Stimulated activated naive CD4-positive, alpha-beta T cell treated with Interleukin-2 at 50 U/mL for 16 hours (primary cell): ENCODE data around the gene SLC43A1.
A peak's percentile ranks its signal among the peaks of the same experiment; 100 is the strongest.
"Not testable (repeated sequence)": the region's sequence is repeated elsewhere in the genome, so short reads cannot be mapped to it uniquely, and the experiment has no call there.

Experiments
- DNase-seq: peaks from one replicate; lab custom pipeline; 2025; lab: John Stamatoyannopoulos, UW

The SLC43A1 gene

DNA sequence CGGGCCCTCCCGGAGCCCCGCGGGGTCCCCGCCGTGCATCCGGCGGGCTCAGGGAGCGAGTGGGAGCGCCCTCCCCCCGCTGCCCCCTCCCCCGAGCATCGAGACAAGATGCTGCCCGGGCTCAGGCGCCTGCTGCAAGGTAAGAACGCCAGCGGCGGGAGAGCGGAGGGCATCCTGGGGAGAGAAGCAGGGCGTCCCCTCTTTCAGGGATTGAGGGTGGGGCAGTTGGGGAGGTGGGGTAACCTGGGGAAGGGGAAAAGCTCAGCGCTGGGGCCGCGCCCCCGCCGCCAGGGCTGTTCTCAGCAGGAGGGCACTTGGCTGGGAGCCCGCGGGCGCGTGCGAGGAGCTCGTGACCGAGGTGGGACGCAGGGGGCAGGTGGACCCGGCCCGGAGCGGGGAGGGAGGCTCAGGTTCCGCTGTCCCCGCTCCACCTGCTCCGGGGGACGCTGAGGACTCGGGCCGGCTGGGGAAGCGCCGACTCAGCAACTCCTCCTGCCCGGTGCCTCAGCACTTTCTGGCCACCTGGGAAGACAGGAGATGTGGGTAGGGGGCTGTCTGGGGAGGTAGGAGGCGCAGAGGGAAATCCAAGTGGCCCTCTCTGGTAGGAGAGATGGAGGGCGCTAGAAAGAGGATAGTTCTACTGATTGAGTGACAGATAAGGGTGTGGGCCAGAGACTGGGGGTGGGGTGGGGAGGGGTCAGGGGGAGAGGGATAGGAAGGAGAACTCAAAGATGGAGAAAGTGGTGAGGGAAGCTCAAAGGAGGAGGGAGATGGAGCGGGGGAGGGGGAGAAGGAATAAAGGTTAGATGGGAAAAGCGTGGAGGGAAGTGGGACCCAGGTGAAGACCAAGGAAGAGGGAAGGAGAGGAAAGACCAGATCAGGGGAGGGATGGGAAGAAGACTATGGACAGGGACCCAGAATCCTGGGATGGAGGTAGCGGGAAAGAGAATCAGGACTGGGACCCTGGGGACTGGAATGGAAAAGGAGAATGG is 54.4 kb downstream of the SLC43A1 start:
- DNase-seq: no peak

DNA sequence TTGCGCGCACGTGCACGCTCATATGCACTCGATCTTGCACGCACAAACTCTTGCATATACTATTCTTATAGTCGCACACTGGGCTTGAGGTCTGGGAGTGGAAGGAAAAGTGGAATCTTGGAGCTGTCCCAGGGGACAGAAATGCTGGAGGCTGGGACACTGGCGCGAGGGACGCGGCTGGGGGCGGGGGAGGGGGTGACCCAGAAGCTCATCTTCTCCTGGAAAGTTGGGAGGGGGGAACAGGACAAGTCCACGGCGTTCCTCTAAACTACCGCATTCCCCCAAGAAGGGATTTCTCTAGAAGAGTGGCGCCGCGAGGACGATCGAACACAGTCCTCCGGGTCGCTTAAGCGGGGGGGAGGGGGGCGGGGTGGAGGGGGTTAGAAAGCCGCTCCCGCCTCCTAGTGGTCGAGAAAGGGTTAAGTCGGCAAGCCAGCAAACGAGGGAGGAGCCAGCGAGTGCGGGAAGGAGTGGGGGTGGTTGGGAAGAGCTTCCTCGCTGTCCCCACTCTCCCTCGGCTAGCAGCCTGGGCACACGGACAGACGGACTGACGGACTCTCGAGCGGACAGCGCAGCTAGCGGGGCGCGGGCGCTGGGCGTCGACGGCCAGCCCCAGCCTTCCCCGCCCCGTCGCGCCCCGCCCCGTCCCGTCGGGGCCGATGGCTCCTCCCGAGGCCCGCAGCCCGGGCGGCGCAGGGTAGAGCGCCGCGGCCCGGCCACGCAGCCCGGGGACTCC is 55.3 kb downstream of the SLC43A1 start, which contains the start of gene RTN4RL2:
Gene RTN4RL2 (plus strand): TSS at position 507 of the 736 bp plus-strand sequence. CDS start 338 bp downstream, outside the sequence.
- peak; percentile 36 for DNase-seq

DNA sequence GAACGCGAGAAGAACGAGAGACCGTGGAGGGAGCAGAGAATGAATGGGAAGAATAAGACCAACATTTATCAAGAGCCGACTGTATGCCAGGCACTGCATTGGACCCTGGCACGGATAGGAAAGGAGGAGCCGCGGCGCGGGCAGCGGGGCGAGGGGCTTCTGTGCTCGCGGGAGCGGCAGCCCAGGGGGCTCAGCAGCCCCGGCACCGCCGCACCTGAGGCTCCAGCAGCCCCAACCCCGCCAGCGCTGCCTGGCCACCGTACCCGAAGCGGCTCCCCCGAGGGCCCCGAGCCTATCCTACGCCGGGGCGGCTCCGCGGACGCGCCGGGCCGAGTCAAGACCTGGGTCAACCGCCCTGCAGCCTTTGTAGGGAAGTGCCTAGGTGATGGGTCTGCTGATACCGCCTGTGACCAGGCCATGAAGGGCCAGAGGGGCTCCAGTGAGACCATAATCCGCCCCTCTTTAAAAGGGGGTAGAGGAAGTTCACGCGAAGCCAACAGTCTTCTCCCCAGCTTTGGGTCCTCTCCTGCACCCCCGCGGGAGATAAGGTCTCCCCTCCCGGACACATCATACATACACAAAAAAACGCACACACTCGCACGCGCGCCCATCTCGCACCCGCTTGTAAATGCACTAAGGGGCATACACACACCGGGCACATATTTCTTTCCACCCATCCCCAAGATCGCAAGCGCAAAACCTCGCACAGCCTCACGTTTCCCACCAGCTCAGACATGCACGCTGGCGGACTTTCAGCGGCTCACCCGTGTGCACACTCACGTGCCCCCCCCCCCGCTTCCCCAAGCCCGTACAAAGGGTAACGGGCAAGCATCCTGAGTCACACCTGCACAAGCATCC is 56.1 kb downstream of the SLC43A1 start:
- DNase-seq: peak; percentile 44

DNA sequence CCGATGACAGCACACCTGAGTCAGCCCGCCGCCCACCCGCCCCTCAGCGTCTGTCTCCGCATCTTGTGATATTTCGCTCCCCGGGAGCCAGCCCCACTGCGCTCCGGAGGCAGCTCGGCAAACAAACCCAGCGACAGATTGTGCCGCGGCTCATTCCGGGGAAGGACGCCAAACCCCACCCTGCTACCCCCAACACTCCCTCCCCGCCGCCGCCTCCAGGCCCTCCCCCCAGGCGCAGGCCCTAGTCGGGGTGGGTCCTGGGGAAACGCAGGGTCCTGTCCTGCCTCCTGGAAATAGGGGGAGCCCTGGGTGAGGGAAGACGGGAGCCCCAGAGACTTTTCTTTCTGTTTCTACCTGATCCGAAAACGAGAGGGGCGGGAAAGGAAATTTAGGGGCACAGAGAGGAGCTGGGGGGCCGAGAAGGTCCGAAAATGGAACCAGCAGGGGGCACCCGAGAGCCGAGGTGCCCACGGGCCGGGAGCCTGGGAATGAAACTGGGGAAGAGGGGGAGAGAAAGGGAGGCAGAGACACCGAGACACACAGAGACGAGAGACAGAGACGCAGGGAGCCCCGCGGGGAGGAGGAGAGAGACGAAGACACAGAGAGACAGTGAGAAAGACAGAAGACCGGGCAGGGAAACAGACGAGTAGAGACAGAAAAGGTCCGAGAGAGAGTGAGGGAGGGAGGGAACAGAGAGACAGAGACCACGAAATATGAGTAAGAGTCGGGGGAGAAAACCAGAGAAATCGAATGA is 56.9 kb downstream of the SLC43A1 start:
- peak; percentile 62 for DNase-seq

DNA sequence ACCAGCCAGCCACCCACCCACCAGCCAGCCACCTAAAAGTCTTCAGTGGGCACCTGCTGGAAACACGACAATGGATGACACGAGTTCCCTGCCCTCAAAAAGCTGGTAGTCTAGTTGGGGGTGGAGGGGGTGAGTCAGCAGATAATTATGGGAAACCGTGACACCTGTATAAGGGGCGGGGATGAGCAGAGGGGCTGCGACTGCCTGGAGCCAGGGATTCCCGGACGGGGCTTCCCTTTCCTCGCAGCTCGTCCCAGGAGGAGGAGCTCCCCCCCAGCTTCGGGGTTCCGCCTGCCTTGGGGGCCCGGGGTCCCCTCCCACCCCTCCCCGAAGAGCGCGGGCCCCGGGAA is 57.5 kb downstream of the SLC43A1 start:
- DNase-seq: no peak

DNA sequence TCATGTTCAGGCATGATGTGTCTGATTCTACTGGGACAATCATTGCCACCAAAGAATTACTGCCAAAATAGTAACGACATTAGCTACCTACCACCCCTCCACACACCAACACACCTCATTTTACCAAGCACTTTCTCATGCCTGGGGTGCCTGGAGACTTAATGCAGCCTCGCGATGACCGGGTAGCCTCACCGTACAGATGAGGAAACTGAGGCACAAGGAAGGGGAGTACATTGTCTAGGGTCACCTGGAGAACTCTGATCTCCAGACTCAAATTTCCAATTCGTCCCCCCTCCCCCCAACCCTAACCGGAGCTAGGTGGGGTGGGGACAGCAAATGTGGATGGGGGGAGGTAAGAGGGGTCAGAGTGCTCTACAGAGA is 57.9 kb downstream of the SLC43A1 start:
- no peak for DNase-seq

DNA sequence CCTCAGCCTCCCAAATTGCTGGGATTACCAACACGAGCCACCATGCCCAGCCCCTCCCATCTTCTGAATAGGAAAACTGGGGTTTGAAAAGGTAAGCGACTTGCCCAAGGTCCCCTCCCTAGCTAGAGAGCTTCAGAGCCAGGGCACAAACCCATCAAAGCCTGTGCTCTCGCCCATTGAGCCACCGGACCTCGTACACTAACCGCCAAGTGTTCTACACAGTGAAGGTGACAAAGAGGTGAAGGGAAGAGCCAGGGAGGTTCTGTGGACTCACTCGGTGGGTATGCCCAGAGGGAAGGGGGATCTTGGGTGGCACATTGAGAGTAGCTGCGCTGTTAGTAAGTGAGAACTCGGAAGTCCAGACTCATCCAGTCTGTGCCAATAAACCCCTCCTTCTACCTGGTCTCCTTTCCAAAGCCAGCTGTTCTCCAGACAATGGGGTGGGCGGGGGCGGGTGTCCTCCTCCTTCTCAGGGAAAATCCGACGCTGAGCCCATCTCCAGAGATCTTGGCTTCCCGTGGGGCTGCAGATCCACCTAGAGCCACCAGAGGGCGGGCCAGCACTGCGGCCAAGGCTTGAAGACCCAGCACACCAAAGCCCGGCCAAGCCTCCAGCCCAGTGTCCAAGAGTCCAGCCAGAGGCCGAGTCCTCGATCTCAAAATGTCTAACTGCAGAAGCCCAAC is 58.4 kb downstream of the SLC43A1 start:
- DNase-seq: peak; percentile 71

DNA sequence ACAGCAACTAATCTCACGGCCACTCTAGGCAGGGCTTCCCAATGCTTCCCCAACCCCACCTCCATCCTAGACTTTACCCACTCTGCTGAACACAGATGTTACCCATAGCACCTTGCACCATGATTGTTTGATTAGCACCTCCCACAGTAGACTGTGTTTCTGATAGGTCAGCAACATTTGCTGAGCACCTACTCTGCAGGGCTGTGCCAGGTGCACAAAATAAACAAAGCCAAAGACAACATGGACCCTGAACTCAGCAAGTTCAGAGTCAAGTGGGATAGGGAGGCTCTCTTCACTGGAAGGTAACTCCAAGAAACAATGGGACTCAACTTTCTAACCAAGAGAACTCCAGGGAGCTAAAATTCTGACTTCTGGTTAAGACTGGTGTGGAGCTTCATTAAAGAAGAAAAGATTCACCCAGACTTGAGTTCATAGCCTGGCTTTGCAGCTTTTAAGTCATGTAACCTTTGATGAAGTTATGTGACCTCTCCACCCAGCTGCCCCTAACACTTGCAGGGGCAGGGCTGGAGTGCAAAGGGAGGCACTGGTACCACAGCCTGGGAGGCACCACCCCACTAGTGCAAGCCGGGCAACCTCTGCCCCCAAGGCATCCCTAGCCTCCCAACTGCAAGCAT is 61.8 kb downstream of the SLC43A1 start:
- no peak for DNase-seq

DNA sequence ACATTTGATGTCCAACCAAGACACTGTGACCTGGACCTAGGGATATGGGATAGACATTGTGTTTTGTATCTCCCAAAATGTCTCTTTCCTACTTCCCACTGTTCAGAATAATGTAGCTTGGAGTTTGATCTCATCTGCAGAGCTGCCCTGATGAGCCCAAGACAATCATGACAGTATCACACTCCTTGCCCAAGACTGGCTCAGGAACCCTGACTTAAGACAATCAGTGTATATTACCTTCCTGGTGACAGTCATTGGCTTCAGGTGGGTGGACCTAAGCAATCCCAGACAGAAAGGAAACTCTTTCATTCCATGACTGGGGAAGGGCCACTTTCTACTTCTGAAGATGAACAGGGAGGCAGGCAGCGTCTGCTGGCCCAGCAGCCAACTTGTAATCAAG is 69.4 kb downstream of the SLC43A1 start:
- no peak for DNase-seq

DNA sequence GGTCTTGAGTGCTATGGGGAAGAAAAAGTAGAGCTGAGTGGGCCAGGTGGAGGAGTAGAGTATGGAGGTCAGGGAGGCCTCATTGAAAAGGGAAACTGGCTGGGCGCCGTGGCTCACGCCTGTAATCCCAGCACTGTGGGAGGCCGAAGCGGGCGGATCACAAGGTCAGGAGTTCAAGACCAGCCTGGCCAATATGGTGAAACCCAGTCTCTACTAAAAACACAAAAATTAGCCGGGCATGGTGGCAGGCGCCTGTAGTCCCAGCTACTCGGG is 70.4 kb downstream of the SLC43A1 start:
- DNase-seq: not testable (repeated sequence)

DNA sequence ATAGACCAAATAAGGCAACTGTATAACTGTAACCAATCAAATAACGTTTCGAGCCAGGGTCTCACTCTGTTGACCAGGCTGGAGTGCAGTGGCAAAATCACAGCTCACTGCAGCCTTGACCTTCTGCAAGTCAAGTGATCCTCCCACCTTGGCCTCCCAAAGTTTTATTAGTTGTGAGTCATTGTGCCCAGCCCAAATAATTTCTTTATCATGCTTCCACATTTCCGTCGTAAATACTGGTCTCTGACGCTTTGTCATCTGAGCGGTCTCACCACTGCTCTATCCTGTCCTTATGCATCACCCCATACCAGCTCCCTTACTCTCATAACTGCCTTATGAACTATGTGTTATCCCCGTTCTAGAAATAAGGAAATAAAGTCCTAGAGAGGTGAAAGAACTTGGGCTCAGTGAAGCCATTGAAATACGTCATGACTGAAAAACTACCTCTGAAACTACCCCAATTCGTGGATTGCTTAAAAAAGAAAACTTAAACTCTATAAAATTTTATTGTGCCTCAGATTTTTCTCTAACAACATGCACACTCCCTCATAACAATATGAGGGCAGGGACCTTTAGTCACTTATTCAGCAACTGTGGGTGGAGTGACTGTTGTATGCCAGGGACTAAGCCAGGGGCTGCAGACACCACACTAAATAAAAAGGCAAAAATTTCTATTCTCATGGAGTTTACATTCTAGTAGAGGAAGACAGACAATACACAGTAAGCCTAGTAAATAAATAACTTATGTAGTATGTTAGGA is 71.0 kb downstream of the SLC43A1 start:
- no peak for DNase-seq

DNA sequence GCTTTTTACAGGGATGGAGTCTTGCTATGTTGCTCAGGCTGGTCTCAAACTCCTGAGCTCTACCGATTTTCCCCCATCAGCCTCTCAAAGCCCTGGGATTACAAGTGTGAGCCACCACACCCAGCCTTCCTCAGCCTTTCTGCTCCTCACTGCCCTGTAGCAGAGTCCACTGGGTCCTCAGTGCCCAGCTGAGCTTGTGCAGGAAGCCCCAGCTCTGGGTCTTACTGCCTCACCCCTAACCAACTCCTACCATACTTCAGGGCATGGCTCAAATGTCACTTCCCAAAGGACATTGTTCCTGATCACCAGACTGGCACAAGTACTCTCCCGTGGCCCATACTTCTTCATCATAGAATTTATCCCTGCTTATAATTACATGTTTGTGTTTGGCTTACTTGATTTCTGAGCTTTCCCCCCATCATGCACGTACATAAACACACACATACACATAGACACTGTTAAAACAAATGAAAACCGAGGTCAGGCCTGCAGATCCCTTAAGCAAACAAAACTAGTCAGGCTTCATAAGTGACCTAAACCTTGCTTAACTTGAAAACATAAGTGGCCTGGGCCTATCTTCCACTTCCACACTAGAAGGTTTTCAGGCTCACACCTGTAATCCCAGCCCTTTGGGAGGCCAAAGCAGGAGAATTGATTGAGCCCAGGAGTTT is 74.6 kb downstream of the SLC43A1 start:
- DNase-seq: no peak

DNA sequence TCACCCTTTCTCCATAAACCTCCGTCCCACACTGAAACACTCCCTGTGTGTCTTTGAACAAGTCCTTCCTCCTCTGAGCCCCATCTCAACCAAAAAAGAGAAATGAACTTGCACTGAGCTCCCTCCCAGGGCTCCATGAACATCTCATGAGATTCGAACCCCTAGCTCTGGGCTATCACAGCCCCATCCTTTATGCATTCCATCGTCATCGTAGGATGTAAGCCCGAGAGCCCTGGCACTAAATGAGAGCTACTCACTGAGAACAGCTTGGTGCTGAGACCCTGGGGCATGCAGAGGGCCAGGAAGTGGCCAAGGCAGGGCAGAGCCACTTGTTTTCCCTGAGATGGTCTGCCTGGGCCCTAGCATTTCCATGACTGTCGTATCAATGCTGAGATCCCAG is 75.7 kb downstream of the SLC43A1 start:
- no peak for DNase-seq

DNA sequence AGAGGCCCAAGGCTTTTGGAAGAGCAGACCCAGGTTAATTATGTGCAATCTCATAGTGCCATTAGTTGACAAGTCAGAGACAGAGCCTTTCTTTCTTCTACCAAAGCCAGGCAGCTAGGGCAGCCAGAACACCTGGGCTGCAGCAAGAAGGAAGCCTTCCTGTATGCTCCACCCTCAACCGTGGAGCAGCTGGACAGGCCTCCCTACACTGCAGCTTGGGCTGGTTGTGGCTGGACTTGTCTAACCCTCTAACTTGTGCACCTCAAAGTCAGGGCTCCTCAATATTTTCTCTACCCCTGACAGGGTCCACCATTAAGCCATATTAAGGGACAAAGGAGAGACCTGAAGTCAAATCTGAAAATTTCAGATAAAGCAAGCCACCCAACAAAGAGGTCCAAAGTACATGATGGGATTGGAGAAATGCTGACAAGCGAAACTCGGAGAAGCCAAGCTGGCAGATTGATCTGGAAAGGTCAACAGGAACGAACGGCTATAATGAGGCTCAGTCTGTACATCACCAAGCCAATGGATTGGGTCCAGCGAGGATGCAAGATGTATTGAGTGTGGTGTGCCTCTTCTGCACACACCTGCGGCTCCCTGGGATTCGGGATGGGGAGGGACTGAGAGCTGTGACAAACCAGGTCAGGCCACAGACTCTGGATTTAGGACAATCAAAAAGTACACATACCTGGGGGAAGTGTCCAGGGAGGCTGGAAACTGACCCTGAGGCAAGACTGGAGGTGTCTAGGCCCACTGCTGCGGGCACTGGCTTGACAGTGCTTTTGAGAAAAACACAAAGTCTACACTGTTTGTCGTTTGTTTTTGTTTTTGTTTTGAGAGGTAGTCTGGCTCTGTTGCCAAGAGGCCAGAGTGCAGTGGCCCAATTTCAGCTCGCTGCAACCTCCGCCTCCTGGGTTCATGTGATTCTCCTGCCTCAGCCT is 76.9 kb downstream of the SLC43A1 start:
- no peak for DNase-seq

DNA sequence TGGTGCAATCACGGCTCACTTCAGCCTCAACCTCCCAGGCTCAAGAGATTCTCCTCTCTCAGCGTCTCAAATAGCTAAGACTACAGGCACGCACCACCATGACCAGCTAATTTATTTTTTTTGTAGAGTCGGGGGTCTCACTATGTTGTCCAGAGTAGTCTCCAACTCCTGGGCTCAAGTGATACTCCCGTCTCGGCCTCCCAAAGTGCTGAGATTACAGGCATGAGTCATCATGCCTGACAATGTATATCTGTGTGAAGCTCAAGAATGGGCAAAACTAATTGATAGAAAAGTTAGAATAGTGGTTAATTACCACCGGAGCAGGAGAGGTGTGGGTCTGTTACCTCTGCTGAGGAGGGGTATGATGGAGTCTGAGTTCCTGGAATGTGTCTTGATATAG is 79.5 kb downstream of the SLC43A1 start:
- no peak for DNase-seq

DNA sequence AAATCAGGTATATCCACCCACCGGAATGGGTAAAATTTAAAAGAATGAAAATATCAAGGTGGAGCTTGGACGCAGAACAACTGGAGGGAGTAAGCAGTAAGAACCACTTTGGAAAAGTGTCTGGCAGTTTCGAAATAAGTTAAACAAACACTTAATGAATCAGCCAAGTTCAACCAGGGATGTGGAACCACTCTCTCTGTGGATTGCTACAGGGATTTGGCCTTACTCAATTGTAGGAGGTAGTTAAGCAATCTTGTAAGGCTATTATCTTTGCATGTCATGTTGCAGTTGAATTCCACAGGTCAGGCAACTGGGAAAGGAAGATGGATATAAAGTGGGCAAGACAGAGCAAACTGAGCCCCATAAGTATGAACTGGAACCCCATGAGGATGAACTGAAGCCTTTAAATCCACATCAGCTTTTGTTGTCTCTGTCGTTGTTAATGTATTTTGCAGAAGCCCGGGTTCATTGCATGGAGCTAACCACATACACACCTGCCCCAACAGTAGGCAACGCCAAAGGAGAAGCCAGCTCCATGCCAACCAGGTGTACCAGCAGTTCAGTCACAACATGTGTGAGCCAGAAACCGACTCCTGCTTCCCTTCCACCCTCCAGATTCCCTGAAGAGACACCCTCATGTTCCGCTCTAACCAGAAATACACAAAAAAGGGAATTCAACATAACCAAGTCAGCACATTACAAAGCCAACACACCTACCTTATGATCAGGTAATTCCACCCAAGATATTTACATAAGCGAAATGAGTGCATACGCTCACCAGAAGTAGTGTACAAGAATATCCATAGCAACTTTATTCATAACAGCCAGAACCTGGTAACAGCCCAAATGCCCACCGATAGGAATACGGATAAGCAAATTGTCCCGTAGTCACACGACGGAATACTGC is 80.6 kb downstream of the SLC43A1 start:
- no peak for DNase-seq
